K562 (cell line): ENCODE data around the gene ZSWIM6. TPM values are rescaled to one million over a fixed set of nuclear protein-coding genes. Genes with fewer than 3 reads are reported as not detected.

Experiments used
- ATAC-seq: fragments of 200-7000 bp; cut with Tn5 transposase; 3 replicates; pipeline ENCODE4 v1.9.1; 2020; ENCODE audit warnings: moderate library complexity
- BruUV-seq: library from RNA; stranded (reverse); fragments of 400-500 nt; replicated peaks from 2 replicates; lab custom pipeline; 2021; lab: Mats Ljungman, UMichigan
- CTCF ChIA-PET: fragments of 300-600 bp; formaldehyde crosslinking; extraction: SDS; loops from one replicate; lab custom pipeline; 2021; ENCODE audit warnings: low intra/inter-chr PET ratio; lab: Yijun Ruan, JAX
- POLR2A ChIA-PET: fragments of 300-600, 350-650 bp; sonication (Branson Sonifier 250); formaldehyde crosslinking; extraction: SDS; loops from one replicate; lab custom pipeline; 2021; ENCODE audit warnings: antibody characterized with exemption, inconsistent platforms; lab: Yijun Ruan, JAX
- DNase-seq, 4 experiments: peaks; one replicate each; pipeline versions ENCODE4 v3.0.0 to v3.0.0-alpha.2; 2011 to 2018; ENCODE audit warnings: low spot score in 3 of 4, mixed read lengths in 3 of 4; ENCODE audit errors: extremely low read depth in 1 of 4
- FAIRE-seq: peaks from 2 replicates; lab custom pipeline; 2011; peaks lifted over from hg19 to GRCh38; lab: Jason Lieb, UNC
- H2AFZ ChIP-seq: 2 replicates; pipeline ENCODE4 v1.6.0; 2011; ENCODE audit warnings: low read depth, low read length, control low read depth, inconsistent platforms
- H3K27ac ChIP-seq: fragments of 200-600 bp; 3 replicates; pipeline ENCODE4 v1.8.0; 2011; ENCODE audit warnings: low read depth, mild to moderate bottlenecking, control low read depth, inconsistent platforms, low read length, moderate library complexity, mixed read lengths; ENCODE audit errors: extremely low read depth
- H3K27me3 ChIP-seq, 2 experiments: fragments of 300-600 bp in 1 of 2; 2 replicates in 1 of 2; 3 replicates in 1 of 2; pipeline versions ENCODE4 v1.6.0 to v1.8.0; 2011; ENCODE audit warnings: inconsistent platforms in 2 of 2, low read length in 2 of 2, mild to moderate bottlenecking in 1 of 2, mixed read lengths in 1 of 2, moderate library complexity in 1 of 2; ENCODE audit not compliant: control insufficient read depth in 2 of 2, insufficient read depth in 2 of 2
- H3K36me3 ChIP-seq: fragments of 300-600 bp; 3 replicates; pipeline ENCODE4 v1.8.0; 2011; ENCODE audit warnings: mild to moderate bottlenecking, low read length, inconsistent platforms; ENCODE audit not compliant: control insufficient read depth, insufficient read depth
- H3K4me1 ChIP-seq, 2 experiments: fragments of 200-600 bp in 1 of 2; replicated peaks in 1 of 2; 2 replicates in 1 of 2; 3 replicates in 1 of 2; pipeline versions ENCODE4 v1.5.1 to v1.8.0; 2011; ENCODE audit warnings: inconsistent platforms in 2 of 2, low read length in 2 of 2, mild to moderate bottlenecking in 1 of 2, mixed read lengths in 1 of 2, moderate library complexity in 1 of 2; ENCODE audit not compliant: control insufficient read depth in 2 of 2, insufficient read depth in 2 of 2
- H3K4me2 ChIP-seq: 2 replicates; pipeline ENCODE4 v1.6.1; 2011; ENCODE audit warnings: low read length, control low read depth, inconsistent platforms, mixed read lengths; ENCODE audit not compliant: insufficient read depth
- H3K4me3 ChIP-seq: fragments of 200-600 bp; sonication (generic), shearing (Covaris generic); 2 replicates; pipeline ENCODE4 v1.5.1; 2016; ENCODE audit warnings: control low read depth, inconsistent platforms
- H3K79me2 ChIP-seq: fragments of 200-600 bp; 3 replicates; pipeline ENCODE4 v1.8.0; 2011; ENCODE audit warnings: low read length, inconsistent platforms; ENCODE audit not compliant: control insufficient read depth, insufficient read depth
- H3K9ac ChIP-seq, 2 experiments: 2 replicates each; pipeline versions ENCODE4 v1.6.0 to v1.6.1; 2011; ENCODE audit warnings: low read depth in 2 of 2, low read length in 2 of 2, control low read depth in 1 of 2, inconsistent platforms in 1 of 2, mild to moderate bottlenecking in 1 of 2, mixed read lengths in 1 of 2; ENCODE audit not compliant: insufficient read depth in 1 of 2
- H3K9me1 ChIP-seq: one replicate; pipeline ENCODE4 v1.6.0; 2011; ENCODE audit warnings: inconsistent platforms, mild to moderate bottlenecking, low read length, moderate library complexity; ENCODE audit not compliant: control insufficient read depth, insufficient read depth
- H3K9me3 ChIP-seq: replicated peaks from 2 replicates; pipeline ENCODE4 v1.5.1; 2011; ENCODE audit warnings: low read depth, low read length, inconsistent platforms; ENCODE audit not compliant: control insufficient read depth, insufficient read depth
- H4K20me1 ChIP-seq: replicated peaks from 2 replicates; pipeline ENCODE4 v1.6.1; 2011; ENCODE audit warnings: low read length, inconsistent platforms, mixed read lengths; ENCODE audit not compliant: control insufficient read depth, insufficient read depth
- KDM1A ChIP-seq, 2 experiments: fragments of 450-650 bp; IDR thresholded peaks; 2 replicates each; pipeline ENCODE4 v1.6.1; 2016; ENCODE audit warnings: mild to moderate bottlenecking in 2 of 2
- NONO ChIP-seq, 2 experiments: fragments of 200-400 bp in 1 of 2; fragments of 450-650 bp in 1 of 2; formaldehyde crosslinking in 1 of 2; IDR thresholded peaks; 2 replicates each; pipeline ENCODE4 v1.6.1; 2017; ENCODE audit warnings: low read depth in 2 of 2, mild to moderate bottlenecking in 2 of 2, moderate library complexity in 2 of 2, low read length in 1 of 2
- NR4A1 ChIP-seq, 2 experiments: fragments of 250-450 bp in 1 of 2; fragments of 450-650 bp in 1 of 2; sonication (Bioruptor Pico) in 1 of 2; IDR thresholded peaks; 2 replicates each; pipeline versions ENCODE4 v1.4.0 to v1.6.1; 2016 to 2020; ENCODE audit warnings: mild to moderate bottlenecking in 2 of 2, missing compliant biosample characterization in 1 of 2, missing genetic modification characterization in 1 of 2, moderate library complexity in 1 of 2
- STAT5B ChIP-seq: fragments of 250-450 bp; sonication (Bioruptor Pico); IDR thresholded peaks from 2 replicates; pipeline ENCODE4 v1.8.0; 2021; ENCODE audit warnings: mild to moderate bottlenecking, inconsistent platforms
- TEAD2 ChIP-seq: fragments of 450-650 bp; IDR thresholded peaks from 2 replicates; pipeline ENCODE4 v1.6.1; 2016; ENCODE audit warnings: missing genetic modification characterization, control low read depth, missing compliant biosample characterization
- WGBS: fragments of 100-300 bp; shearing (Covaris generic); methylation state at CpG from one replicate; pipeline ENCODE4 v1.1.6; 2016; ENCODE audit warnings: low coverage, mixed read lengths; ENCODE audit not compliant: insufficient coverage; ENCODE audit errors: missing lambda C conversion rate; 5-methylcytosine and 5-hydroxymethylcytosine counted together
- in situ Hi-C: fragments of 300-500 bp; cut with MboI; formaldehyde crosslinking; loops from 4 replicates; pipeline ENCODE4 v1.15.0; 2018; ENCODE audit warnings: inconsistent platforms, mixed read lengths
- intact Hi-C: fragments of 100-400 bp; cut with micrococcal nuclease; formaldehyde crosslinking; loops from 2 replicates; pipeline ENCODE4 v1.14.2; 2022
- polyA plus RNA-seq, 8 experiments: library from polyadenylated mRNA; depleted of rRNA in 4 of 8; stranded (reverse) in 5 of 8; unstranded in 3 of 8; fragments of >200 nt; fragmentation: Nextera tagmentation in 2 of 8; fragmentation: Illumina TruSeq in 1 of 8; extraction: Ambion mirVana in 2 of 8; extraction: Trizol in 1 of 8; gene quantifications; 2 replicates each; pipeline versions ENCODE4 v1.2.1 to v1.2.3, GENCODE V29; 2011 to 2014; ENCODE audit warnings: inconsistent platforms in 1 of 8, missing spikeins in 1 of 8
- total RNA-seq, 7 experiments: library from RNA; depleted of rRNA in 6 of 7; stranded (reverse); fragments of >200 nt in 6 of 7; fragmentation: Illumina TruSeq in 2 of 7; extraction: Trizol in 2 of 7; gene quantifications; 2 replicates each; pipeline versions ENCODE4 v1.2.1 to v1.2.3, GENCODE V29; 2011 to 2021; ENCODE audit warnings: low replicate concordance in 1 of 7
- TF ChIP-seq, protein P1 (sequence below): fragments of 250-450 bp; sonication (Bioruptor Pico); IDR thresholded peaks from 2 replicates; pipeline ENCODE4 v1.4.0; 2020; ENCODE audit warnings: mild to moderate bottlenecking, moderate library complexity, borderline replicate concordance

The ZSWIM6 gene
- total and polyA plus RNA-seq, 9 of the 15 experiments (the other 6 are each of a cell fraction or from before 2014, with no cell fraction given) = 0.81 to 3.2 (median 2.0) TPM

DNA sequence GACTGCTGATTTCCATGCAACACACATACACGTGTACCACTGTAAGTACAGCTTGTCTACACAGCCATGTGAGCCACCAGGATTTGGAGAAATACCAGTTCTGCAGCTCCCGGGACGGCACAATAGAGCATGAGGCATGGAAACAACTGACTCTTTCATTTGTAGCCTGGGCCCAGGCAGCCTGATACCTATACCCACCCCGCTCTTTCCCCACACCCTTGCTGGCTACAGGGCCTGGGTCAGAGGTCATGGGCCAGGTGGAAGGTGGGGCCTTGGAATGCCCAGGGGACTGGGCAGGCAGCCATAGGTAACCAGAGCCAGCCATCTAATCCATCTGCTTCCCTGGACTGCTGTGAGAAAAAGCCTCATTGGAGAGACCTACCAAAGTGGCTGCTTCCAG lies 39.0 kb upstream of the ZSWIM6 start:
- no peak for ATAC-seq

More for the DNA sequence above, 39.0 kb upstream of the ZSWIM6 start:
- CTCF ChIA-PET = no interaction called here
- Histone ChIP-seq H3K4me2 (no peak overlapping the region), H3K27ac (no peak overlapping the region), H3K9me1 (no peaks in the 10 kb centered on the region), H3K9me3 (no peaks in the 10 kb centered on the region), H2AFZ (no peak overlapping the region), H3K4me3 (no peak overlapping the region), H4K20me1 (no peaks in the 10 kb centered on the region), H3K9ac (no peak overlapping the region), H3K36me3 (no peaks in the 10 kb centered on the region), H3K79me2 (no peaks in the 10 kb centered on the region), H3K27me3 (peaks cover 3 to 17% of the 10 kb centered on the region in 2 experiments; a peak in 3 of 5 replicates), H3K4me1 (no peaks in the 10 kb centered on the region)
- BruUV-seq = no TSS peak
- intact Hi-C loops (no loop called here), in situ Hi-C loops (no loop called here)
- WGBS = 3% methylated on average over 4 of the region's 4 CpGs
- FAIRE-seq (no peak), DNase-seq (no peak)
- POLR2A ChIA-PET = interaction anchor here (0.9 kb wide), 1 partner anchor 16 kb away, joined by 3 read pairs; no protein-coding TSS in a partner anchor
- TF ChIP-seq NR4A1 (CRISPR knock-in tag; IDR thresholded peaks at IDR 0.05) (no peak), NR4A1 (tag; IDR thresholded peaks at IDR 0.05) (no peak), NONO (IDR thresholded peaks at IDR 0.05; ENCODE audit: low read depth in 2 of 2, low read length in 1 of 2) (no peak), TEAD2 (no peak), KDM1A (IDR thresholded peaks at IDR 0.05) (no peak), STAT5B (CRISPR knock-in tag) (no peak)
- TF ChIP-seq, protein P1, sequence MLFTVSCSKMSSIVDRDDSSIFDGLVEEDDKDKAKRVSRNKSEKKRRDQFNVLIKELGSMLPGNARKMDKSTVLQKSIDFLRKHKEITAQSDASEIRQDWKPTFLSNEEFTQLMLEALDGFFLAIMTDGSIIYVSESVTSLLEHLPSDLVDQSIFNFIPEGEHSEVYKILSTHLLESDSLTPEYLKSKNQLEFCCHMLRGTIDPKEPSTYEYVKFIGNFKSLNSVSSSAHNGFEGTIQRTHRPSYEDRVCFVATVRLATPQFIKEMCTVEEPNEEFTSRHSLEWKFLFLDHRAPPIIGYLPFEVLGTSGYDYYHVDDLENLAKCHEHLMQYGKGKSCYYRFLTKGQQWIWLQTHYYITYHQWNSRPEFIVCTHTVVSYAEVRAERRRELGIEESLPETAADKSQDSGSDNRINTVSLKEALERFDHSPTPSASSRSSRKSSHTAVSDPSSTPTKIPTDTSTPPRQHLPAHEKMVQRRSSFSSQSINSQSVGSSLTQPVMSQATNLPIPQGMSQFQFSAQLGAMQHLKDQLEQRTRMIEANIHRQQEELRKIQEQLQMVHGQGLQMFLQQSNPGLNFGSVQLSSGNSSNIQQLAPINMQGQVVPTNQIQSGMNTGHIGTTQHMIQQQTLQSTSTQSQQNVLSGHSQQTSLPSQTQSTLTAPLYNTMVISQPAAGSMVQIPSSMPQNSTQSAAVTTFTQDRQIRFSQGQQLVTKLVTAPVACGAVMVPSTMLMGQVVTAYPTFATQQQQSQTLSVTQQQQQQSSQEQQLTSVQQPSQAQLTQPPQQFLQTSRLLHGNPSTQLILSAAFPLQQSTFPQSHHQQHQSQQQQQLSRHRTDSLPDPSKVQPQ (CRISPR knock-in tag) = no peak
